H9 (cell line): ENCODE measurements around the gene PFN1. TPM values are rescaled to one million over a fixed set of nuclear protein-coding genes. Genes with fewer than 3 reads are reported as not detected.

ENCODE experiments used
- DNase-seq: peaks from one replicate; pipeline ENCODE4 v3.0.0-alpha.2; 2017
- H2AFZ ChIP-seq: one replicate; pipeline ENCODE4 v1.6.1; 2013; ENCODE audit warnings: mild to moderate bottlenecking, low read length, control low read depth, moderate library complexity
- H2AK5ac ChIP-seq: 2 replicates; pipeline ENCODE4 v1.6.1; 2013; ENCODE audit warnings: low read length, control low read depth, mixed read lengths; ENCODE audit not compliant: insufficient read length
- H2BK120ac ChIP-seq: one replicate; pipeline ENCODE4 v1.6.1; 2013; ENCODE audit warnings: low read depth, mild to moderate bottlenecking, low read length, control low read depth, inconsistent platforms; ENCODE audit not compliant: poor library complexity, severe bottlenecking
- H2BK12ac ChIP-seq: 2 replicates; pipeline ENCODE4 v1.6.1; 2013; ENCODE audit warnings: low read length, control low read depth, mixed read lengths, low read depth; ENCODE audit not compliant: insufficient read length
- H2BK15ac ChIP-seq: 2 replicates; pipeline ENCODE4 v1.6.1; 2013; ENCODE audit warnings: low read depth, low read length, control low read depth
- H2BK20ac ChIP-seq: one replicate; pipeline ENCODE4 v1.6.1; 2013; ENCODE audit warnings: low read depth, mild to moderate bottlenecking, low read length, control low read depth, inconsistent platforms; ENCODE audit not compliant: poor library complexity, severe bottlenecking
- H2BK5ac ChIP-seq: 2 replicates; pipeline ENCODE4 v1.6.1; 2013; ENCODE audit warnings: low read length, control low read depth, mixed read lengths; ENCODE audit not compliant: insufficient read length
- H3K14ac ChIP-seq: 2 replicates; pipeline ENCODE4 v1.6.1; 2013; ENCODE audit warnings: low read length, control low read depth; ENCODE audit not compliant: insufficient read depth
- H3K18ac ChIP-seq: 2 replicates; pipeline ENCODE4 v1.6.1; 2013; ENCODE audit warnings: low read depth, mild to moderate bottlenecking, mixed read lengths, low read length, control low read depth; ENCODE audit not compliant: insufficient read length
- H3K23ac ChIP-seq: 2 replicates; pipeline ENCODE4 v1.6.1; 2013; ENCODE audit warnings: low read length, control low read depth, mixed read lengths, low read depth; ENCODE audit not compliant: insufficient read length
- H3K23me2 ChIP-seq: 2 replicates; pipeline ENCODE4 v1.6.1; 2013; ENCODE audit warnings: low read depth, mild to moderate bottlenecking, mixed read lengths, low read length, control low read depth; ENCODE audit not compliant: insufficient read length, poor library complexity, severe bottlenecking
- H3K27ac ChIP-seq: 2 replicates; pipeline ENCODE4 v1.5.1; 2013; ENCODE audit warnings: low read length, control low read depth, mixed read lengths, low read depth; ENCODE audit not compliant: insufficient read length
- H3K27me3 ChIP-seq: 2 replicates; pipeline ENCODE4 v1.6.1; 2013; ENCODE audit warnings: low read length, control low read depth, inconsistent platforms; ENCODE audit not compliant: insufficient read depth
- H3K4ac ChIP-seq: 2 replicates; pipeline ENCODE4 v1.6.1; 2013; ENCODE audit warnings: low read depth, mild to moderate bottlenecking, control low read depth, inconsistent platforms, low read length, moderate library complexity
- H3K4me1 ChIP-seq: 2 replicates; pipeline ENCODE4 v1.6.1; 2013; ENCODE audit warnings: low read length, control low read depth, inconsistent platforms; ENCODE audit not compliant: insufficient read depth
- H3K4me2 ChIP-seq: 2 replicates; pipeline ENCODE4 v1.6.1; 2013; ENCODE audit warnings: low read length, control low read depth, mixed read lengths; ENCODE audit not compliant: insufficient read length, insufficient read depth
- H3K56ac ChIP-seq: 2 replicates; pipeline ENCODE4 v1.6.1; 2013; ENCODE audit warnings: low read depth, mild to moderate bottlenecking, mixed read lengths, low read length, control low read depth; ENCODE audit not compliant: insufficient read length
- H3K79me1 ChIP-seq: 2 replicates; pipeline ENCODE4 v1.6.1; 2013; ENCODE audit warnings: low read depth, mild to moderate bottlenecking, moderate library complexity, low read length, control low read depth, inconsistent platforms; ENCODE audit not compliant: insufficient read depth, poor library complexity, severe bottlenecking
- H3K79me2 ChIP-seq: 2 replicates; pipeline ENCODE4 v1.6.1; 2013; ENCODE audit warnings: low read length, control low read depth, inconsistent platforms; ENCODE audit not compliant: insufficient read depth
- H3K9ac ChIP-seq: 2 replicates; pipeline ENCODE4 v1.6.1; 2013; ENCODE audit warnings: low read length, control low read depth, mixed read lengths; ENCODE audit not compliant: insufficient read length; ENCODE audit errors: extremely low read depth
- H3K9me3 ChIP-seq: one replicate; pipeline ENCODE4 v1.6.1; 2013; ENCODE audit warnings: low read depth, low read length, inconsistent platforms; ENCODE audit not compliant: control insufficient read depth
- H3T11ph ChIP-seq: one replicate; pipeline ENCODE4 v1.6.1; 2013; ENCODE audit warnings: mild to moderate bottlenecking, low read length, control low read depth, inconsistent platforms
- H4K20me1 ChIP-seq: one replicate; pipeline ENCODE4 v1.6.1; 2013; ENCODE audit not compliant: control insufficient read depth, insufficient read length, insufficient read depth
- H4K5ac ChIP-seq: 2 replicates; pipeline ENCODE4 v1.6.1; 2013; ENCODE audit warnings: low read depth, mild to moderate bottlenecking, mixed read lengths, low read length, control low read depth; ENCODE audit not compliant: insufficient read length
- H4K8ac ChIP-seq: replicated peaks from 2 replicates; pipeline ENCODE4 v1.6.1; 2013; ENCODE audit warnings: low read length, control low read depth, mixed read lengths, low read depth; ENCODE audit not compliant: insufficient read length
- H4K91ac ChIP-seq: 2 replicates; pipeline ENCODE4 v1.6.1; 2013; ENCODE audit warnings: low read depth, mild to moderate bottlenecking, moderate library complexity, mixed read lengths, low read length, control low read depth; ENCODE audit not compliant: insufficient read length
- H3K27ac Mint-ChIP-seq, 3 experiments: 2 replicates in 2 of 3; 3 replicates in 1 of 3; pipeline ENCODE4 v1.8.0; 2020 to 2021; ENCODE audit warnings: mixed read lengths in 3 of 3, mild to moderate bottlenecking in 1 of 3, moderate library complexity in 1 of 3
- H3K27me3 Mint-ChIP-seq: 2 replicates; pipeline ENCODE4 v1.8.0; 2021; ENCODE audit warnings: low read depth, mild to moderate bottlenecking, moderate library complexity, mixed read lengths
- H3K36me3 Mint-ChIP-seq, 3 experiments: 2 replicates in 2 of 3; 3 replicates in 1 of 3; pipeline ENCODE4 v1.8.0; 2020 to 2021; ENCODE audit warnings: low read depth in 3 of 3, mixed read lengths in 3 of 3; ENCODE audit not compliant: insufficient read depth in 1 of 3
- H3K4me1 Mint-ChIP-seq, 2 experiments: 2 replicates each; pipeline ENCODE4 v1.8.0; 2020; ENCODE audit warnings: mixed read lengths in 2 of 2
- H3K4me3 Mint-ChIP-seq, 2 experiments: 2 replicates in 1 of 2; 3 replicates in 1 of 2; pipeline ENCODE4 v1.8.0; 2020 to 2021; ENCODE audit warnings: mild to moderate bottlenecking in 2 of 2, mixed read lengths in 2 of 2, moderate library complexity in 1 of 2
- H3K9me3 Mint-ChIP-seq, 2 experiments: 2 replicates in 1 of 2; 3 replicates in 1 of 2; pipeline ENCODE4 v1.8.0; 2020; ENCODE audit warnings: mild to moderate bottlenecking in 2 of 2, mixed read lengths in 2 of 2, moderate library complexity in 1 of 2
- total RNA-seq: library from RNA; stranded (reverse); gene quantifications from 2 replicates; pipeline ENCODE4 v1.2.1, GENCODE V29; 2021
- TF ChIP-seq, protein P1 (sequence below): fragments of 200-600 bp; sonication (generic); conservative IDR thresholded peaks from 3 replicates; pipeline ENCODE4 v1.8.0; 2021; ENCODE audit warnings: antibody characterized with exemption, mild to moderate bottlenecking

PFN1 gene
- total RNA-seq, 1 experiment from 2014 or later = 1,149 TPM

DNA sequence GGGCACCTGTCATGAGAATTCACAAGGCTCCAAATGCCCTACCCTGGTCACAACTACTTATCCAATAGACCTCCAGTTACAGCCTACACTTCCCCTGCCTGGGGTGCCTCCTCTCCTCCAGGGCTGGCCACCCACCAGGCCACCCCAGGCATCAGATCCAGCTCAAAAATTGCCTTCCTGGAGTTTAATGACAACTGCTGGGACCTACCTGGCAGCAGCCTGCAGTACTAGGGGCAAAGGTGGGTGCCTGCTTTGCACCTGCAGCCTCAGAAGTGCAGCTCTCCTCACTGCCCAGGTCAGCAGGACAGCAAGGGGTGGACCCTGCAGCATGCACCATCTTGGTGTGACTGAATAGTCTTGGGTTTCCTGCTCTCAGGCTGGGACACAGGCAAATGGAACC, 12.7 kb downstream of the PFN1 start:
- peaks cover 4% of the 10 kb centered on the region; the same call in 1 of the 2 replicates for H3K79me2 ChIP-seq
- no peak overlapping the region for H3K18ac ChIP-seq
- H3K27me3 ChIP-seq = no peaks in the 10 kb centered on the region
- no peaks in the 10 kb centered on the region for H3K9me3 ChIP-seq
- no peak overlapping the region for H2BK20ac ChIP-seq
- H3K27ac Mint-ChIP-seq = peak overlapping the region in 1 of 3 experiments; percentile 79; a peak in 2 of 7 replicates
- no peak overlapping the region for H3K56ac ChIP-seq
- peaks cover 7% of the 10 kb centered on the region for H4K20me1 ChIP-seq
- no peak overlapping the region for H2AK5ac ChIP-seq
- H2BK5ac ChIP-seq = no peak overlapping the region
- H3K23ac ChIP-seq = no peak overlapping the region
- H3K4me2 ChIP-seq = no peak overlapping the region
- no peak overlapping the region for H2BK15ac ChIP-seq
- no peak overlapping the region for H4K8ac ChIP-seq
- no peak overlapping the region for H3K4me3 Mint-ChIP-seq
- H3K4me1 Mint-ChIP-seq = peaks cover 28 to 29% of the 10 kb centered on the region in 2 experiments
- H2BK12ac ChIP-seq = no peak overlapping the region
- no peak overlapping the region for H3K27ac ChIP-seq
- H3T11ph ChIP-seq = no peak overlapping the region
- H4K5ac ChIP-seq = no peak overlapping the region
- TF ChIP-seq, protein P1, sequence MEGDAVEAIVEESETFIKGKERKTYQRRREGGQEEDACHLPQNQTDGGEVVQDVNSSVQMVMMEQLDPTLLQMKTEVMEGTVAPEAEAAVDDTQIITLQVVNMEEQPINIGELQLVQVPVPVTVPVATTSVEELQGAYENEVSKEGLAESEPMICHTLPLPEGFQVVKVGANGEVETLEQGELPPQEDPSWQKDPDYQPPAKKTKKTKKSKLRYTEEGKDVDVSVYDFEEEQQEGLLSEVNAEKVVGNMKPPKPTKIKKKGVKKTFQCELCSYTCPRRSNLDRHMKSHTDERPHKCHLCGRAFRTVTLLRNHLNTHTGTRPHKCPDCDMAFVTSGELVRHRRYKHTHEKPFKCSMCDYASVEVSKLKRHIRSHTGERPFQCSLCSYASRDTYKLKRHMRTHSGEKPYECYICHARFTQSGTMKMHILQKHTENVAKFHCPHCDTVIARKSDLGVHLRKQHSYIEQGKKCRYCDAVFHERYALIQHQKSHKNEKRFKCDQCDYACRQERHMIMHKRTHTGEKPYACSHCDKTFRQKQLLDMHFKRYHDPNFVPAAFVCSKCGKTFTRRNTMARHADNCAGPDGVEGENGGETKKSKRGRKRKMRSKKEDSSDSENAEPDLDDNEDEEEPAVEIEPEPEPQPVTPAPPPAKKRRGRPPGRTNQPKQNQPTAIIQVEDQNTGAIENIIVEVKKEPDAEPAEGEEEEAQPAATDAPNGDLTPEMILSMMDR = no peak
- no peak overlapping the region for H2BK120ac ChIP-seq
- H3K36me3 Mint-ChIP-seq = peaks cover 19 to 51% (median 25%) of the 10 kb centered on the region in 3 experiments
- H2AFZ ChIP-seq = no peak overlapping the region
- H3K23me2 ChIP-seq = peaks cover 11% of the 10 kb centered on the region
- no peaks in the 10 kb centered on the region for H3K4me1 ChIP-seq
- no peak overlapping the region for H3K9ac ChIP-seq
- H3K27me3 Mint-ChIP-seq = no peaks in the 10 kb centered on the region; the same call in 1 of the 2 replicates
- peaks cover 5% of the 10 kb centered on the region for H3K79me1 ChIP-seq
- H4K91ac ChIP-seq = no peak overlapping the region
- H3K9me3 Mint-ChIP-seq = no peaks in the 10 kb centered on the region; a peak in 1 of 5 replicates
- no peak overlapping the region for H3K4ac ChIP-seq
- DNase-seq = no peak
- no peak overlapping the region for H3K14ac ChIP-seq
